GM18502 (cell line): Measurements from ENCODE around the gene ARPC5L.
A peak's percentile ranks its signal among the peaks of the same experiment; 100 is the strongest.
"Not testable (repeated sequence)": the region's sequence is repeated elsewhere in the genome, so short reads cannot be mapped to it uniquely, and the experiment has no call there.

Source experiments
- ATAC-seq: cut with Tn5 transposase; IDR thresholded peaks from one replicate; pipeline ENCODE4 v1.9.1; 2021; ENCODE audit warnings: mild to moderate bottlenecking; ENCODE audit not compliant: unreplicated experiment, poor library complexity

Gene ARPC5L

DNA sequence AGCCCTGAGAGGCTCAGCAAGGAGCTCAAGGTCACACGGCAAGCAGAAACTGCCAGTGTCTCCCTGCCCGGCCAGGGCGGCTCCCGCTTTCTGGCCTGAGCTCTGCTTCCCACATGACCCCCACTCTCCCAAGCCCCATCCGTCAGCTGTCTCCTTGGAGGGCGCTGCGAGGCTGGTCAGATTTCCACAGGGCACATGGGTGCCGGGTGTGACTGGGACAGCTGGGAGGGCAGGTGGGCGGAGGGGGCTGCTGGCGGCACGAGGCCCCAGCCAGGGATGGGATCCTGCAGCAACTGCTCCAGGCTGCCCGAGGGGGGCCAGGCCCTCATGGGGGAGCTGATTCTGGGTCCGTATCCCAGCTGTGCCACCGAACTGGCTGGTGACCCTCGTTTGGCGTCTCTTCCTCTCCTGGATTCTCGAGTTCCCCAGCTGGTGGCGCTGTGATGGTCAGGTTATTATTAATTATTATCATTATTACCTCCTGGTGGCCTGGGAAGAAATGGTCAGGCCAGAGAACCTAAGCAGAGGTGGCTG, 21.6 kb upstream of the ARPC5L start:
- no peak for ATAC-seq

DNA sequence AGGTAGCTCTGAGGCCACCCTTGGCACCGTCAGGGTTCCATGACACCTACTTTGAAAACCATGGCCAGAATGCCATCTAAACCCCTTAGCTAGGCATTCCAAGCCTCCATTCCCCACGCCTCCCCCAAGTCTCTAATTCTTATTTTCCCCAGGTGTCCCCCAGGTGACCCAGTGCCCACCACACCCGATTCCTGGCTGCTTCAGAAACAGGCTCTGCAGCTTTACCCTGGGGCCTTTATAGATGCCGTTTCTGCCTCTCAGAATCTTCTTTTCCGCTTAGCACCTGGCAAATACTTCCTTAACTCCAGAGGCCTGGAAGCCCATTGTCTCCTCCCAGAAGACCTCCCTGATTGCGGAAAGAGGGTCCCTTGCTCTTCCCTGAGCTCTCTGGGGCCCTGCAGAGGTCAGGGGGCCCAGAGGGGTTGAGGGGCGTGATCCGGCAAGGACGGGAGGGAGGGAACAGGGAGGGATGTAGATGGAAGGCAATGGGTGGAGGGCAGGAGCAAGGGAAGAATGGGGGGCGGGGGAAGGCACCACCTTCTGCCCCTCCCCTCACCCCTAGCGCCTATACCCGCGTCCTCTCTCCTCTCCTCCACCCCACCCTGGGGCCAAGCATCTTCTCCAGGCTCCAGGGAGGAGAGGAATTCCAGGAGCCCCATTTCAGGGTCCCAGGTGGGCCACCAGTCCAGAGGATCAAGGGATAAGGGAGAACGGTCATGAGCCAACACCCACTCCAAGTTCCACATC, 20.7 kb upstream of the ARPC5L start:
- ATAC-seq, result no peak

DNA sequence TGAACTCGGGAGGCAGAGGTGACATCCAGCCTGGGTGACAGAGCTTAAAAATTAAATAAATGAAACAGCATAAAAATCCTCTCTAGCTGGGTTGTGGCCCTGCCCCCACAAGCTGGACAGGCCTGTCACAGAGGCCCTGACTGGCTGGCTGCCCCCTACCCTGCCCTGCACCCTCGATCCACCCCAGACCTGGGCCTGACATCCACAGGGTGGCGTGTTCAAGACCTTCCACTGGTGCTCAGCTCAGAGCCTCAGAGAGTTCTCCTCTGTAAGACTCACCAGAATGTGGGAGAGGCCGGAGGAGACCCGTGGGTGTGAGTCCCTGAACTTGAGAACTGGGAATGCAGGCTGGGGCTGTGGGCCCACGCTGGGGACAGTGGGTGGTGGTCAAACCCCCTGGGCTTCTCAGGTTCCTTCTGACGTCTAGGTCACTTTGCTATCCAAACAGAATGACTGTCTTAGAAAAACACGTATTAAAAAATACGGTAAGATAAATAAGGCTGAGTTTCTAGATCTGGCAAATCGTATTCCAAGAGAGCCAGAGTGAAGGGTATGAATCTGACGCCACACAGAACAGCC, 18.4 kb upstream of the ARPC5L start:
- no peak for ATAC-seq

DNA sequence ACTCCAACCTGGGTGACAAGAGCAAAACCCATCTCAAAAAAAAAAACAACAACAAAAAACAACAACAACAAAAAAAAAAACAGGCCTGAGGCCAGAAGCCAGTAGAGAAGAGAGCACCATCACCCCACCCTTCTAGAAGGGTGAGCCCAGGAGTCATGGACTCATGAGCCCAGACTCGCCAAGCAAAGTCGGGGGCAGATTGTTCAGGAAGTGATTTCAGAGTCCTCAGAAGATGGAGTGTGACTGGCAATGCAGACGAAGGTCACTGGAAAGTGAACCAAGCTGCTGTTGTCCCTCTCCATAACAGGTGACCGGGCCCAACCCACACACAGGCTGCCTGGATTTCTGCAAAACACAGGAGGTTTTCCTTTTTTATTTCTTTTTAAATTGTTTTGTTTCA, 17.6 kb upstream of the ARPC5L start:
- no peak for ATAC-seq

DNA sequence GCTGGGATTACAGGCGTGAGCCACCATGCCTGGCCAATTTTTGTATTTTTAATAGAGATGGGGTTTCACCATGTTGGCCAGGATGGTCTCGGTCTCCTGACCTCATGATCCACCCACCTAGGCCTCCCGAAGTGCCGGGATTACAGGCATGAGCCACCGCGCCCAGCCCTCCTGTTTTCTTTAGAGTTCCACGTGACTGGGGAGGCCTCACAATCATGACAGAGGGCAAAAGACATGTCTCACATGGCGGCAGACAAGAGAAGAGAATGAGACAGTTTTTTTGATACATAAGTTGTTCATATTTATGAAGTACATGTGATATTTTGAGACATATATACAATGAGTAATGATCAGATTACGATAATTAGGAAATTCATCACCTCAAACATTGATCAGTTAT, 15.5 kb upstream of the ARPC5L start:
- ATAC-seq, result not testable (repeated sequence)

GRCh38 chr9:124846969-124847368, 15.0 kb upstream of the ARPC5L start:
- ATAC-seq, result no peak

DNA sequence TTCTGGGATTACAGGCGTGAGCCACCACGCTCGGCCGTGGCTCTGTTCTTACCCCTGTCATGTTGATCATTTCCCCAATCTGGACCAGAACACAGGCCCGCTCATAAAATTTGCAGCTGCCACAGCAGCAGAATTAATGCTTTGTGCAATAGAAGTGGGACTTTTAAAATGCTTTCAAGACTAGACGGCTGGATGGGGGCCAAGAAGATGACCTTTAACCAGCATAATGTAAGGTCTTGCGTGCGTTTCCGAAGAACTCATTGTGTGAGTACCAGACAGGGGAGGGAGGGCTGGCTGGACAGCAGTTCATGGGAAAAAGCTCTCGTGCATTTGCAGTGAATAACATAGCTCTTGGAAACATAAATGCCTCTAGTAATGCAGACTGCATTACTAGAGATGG, 12.1 kb upstream of the ARPC5L start:
- ATAC-seq, result no peak

DNA sequence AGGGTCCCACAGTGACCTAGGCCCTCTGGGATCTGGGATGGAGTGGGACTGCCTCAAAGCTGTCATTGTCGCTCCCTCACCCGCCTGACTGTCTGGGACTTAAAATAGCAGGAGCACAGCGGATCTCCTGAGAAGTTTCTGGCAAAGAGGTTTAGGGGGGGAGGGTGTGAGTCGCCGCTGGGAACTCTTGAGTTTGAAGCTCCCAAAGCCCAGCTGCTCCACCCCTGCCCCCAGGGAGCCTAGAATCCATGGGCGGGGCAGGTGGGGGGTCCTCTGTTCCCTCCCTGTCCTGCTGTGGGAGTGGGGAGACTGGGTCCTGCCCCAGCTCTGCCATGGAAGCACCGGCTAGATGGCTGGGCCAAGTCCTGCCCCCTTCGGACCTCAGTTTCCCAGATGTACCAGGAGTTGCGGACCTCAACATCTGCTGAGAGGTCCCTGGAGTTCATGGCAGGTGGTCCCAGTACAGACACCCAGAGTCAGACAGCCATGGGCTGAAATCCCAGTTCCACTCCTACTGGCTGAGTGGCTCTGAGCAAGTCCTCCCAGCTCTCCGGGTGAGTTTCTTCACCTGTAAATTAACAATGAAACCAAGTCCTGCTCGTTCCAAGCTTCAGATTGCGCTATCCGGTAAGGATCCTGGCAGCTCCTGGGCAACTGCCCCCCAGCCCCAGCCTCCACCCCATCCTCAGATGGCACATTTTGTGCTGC, 9.7 kb upstream of the ARPC5L start:
- no peak for ATAC-seq

DNA sequence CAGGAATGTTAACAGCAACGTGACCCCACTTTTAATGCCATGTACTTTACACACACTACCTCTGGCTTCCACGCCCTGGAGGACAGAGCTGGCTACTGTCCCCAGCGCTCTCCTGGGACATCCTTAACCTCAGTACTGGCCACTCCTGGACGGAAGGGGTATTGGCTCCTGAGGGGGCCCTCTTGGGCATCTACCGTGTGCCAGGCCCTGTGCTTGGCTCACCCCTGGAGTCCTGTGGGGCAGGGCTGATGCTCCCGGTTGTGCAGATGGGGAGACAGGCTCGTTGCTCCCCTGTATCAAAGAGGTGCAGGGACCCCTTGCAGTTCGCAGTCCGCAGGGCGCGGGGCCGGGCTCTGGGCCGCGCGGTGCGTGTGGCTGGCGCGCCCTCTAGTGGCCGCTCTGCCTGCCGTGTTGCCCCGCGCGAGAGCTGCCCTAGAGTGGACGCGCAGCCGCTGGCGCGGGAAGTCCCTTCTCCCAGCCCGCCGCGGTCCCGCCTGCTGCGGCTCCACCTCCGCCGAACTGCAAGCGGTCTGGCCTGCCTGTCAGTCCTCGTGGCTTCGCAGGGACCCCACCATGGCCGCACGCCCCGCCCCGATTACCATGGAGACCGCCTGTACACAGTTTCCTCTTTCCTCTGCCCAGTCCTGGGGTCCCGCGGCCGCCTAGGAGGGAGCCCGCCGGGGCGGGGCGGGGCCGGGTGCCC, 8.9 kb upstream of the ARPC5L start, which contains the start of gene WDR38:
Gene WDR38, plus strand, starts transcription at position 632 of the 703 bp plus-strand sequence. CDS start 72 bp downstream, outside the sequence.
- ATAC-seq, result peak; percentile 82

DNA sequence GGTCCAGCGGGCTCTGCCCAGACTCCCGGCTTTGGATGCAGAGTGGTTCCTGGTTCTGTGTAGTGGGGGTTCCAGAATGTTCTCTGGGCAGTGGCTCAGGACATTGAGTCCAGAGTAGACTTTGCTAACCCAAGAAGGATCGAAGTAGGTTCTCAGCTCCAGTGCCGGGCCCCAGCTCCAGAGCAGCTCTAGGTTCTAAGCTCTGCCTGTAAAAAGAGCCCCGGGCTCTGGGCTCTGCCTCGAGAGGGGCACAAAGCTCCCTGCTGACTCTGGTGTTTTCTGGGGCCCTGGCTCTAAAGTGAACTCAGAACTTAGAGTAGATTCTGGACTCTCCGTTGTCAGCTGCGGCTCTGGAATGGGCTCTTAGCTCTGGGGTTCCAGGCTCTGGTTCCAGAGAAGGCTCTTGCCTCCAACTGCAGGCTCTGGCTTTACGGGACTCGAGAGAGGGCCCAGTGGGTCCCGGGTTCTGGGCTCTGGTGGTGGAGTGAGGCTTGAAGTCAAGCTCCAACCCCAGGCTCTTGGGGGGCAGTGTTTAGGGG, 8.3 kb upstream of the ARPC5L start:
- no peak for ATAC-seq

DNA sequence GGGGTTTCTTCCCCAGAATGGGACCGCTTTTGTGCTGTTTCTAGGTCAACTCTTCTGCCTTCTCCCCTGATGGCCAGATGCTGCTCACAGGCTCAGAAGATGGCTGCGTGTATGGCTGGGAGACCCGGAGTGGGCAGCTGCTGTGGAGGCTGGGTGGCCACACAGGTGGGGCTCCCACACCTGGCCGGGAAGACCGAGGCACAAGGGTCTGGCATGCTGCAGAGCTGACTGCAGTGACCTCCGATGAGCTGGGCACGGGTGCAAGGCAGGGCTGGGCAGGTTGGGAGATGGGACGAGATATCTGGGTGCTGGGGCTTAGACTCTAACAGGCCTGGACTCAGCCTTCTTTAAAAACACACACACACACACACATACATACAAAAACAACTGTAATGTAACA, 7.8 kb upstream of the ARPC5L start:
- no peak for ATAC-seq

DNA sequence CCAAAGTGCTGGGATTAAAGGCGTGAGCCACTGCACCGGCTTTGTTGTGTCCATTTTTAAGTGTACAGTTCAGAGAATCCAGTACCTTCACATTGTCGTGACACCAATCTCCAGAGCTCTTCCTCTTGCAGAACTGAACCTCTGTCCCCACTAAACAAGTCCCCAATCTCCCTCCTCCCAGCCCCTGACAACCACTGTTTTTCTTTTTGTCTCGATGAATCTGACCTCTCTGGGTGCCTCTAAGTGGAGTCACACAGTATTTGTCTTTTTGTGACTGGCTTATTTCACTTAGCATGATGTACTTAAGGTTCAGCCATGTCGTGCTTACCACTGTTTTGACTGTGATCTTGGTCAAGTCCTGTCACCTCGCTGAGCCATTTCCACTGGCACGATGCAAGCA, 7.1 kb upstream of the ARPC5L start:
- ATAC-seq, result no peak

GRCh38 chr9:124855566-124855943, 6.4 kb upstream of the ARPC5L start:
- no peak for ATAC-seq

DNA sequence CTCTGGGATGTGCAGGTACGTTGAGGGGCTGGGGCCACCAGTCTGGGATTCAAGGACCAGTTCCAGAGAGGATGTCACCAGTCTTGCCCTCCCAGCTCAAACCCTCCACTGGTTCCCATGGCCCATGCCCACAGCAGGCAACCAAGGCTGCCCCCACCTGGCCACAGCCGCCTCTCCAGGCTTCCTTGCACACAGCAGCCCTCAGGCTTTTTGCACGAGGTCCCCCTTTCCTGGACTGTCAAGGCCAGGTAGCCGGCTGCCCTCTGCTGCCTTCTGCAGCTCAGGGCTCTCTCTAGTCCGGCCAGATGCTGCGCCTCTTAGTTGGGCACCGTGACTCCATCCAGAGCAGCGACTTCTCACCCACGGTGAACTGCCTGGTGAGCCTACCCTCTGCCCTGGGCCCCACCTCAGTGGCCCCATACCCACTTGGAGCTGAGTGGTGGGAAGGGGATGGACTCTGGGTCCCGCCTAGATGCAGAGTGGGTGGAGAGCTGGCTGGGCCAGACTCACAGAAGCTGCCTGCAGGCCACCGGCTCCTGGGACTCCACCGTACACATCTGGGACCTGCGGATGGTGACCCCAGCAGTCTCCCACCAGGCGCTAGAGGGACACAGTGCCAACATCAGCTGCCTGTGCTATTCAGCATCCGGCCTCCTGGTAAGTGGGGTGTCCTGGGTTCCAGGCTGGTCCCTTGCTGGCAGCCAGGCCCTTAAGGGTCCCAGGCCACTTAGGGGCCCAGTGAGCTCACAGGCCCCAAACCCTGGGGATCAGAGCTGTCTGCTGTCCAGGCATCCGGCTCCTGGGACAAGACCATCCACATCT, 5.8 kb upstream of the ARPC5L start:
- no peak for ATAC-seq

- no peak for ATAC-seq
These were observed 4.3 kb upstream of the ARPC5L start for GRCh38 chr9:124857533-124858162.

- ATAC-seq, result no peak
These were observed 3.4 kb upstream of the ARPC5L start for GRCh38 chr9:124858330-124859046.

- no peak for ATAC-seq
These were observed 1.9 kb upstream of the ARPC5L start for GRCh38 chr9:124859803-124860581.
